Stimulated activated CD4-positive, alpha-beta T cell treated with anti-CD3 and anti-CD28 coated beads, Interleukin-15, amount 100 ng/mL, for 48 hours (primary cell): Measurements from ENCODE around the gene GPR141.

Source experiments
- DNase-seq, 2 donors: peaks; one replicate each; pipeline ENCODE4 v3.0.0-alpha.2; 2020; ENCODE audit warnings: low read depth in 2 of 2

GPR141 gene

GRCh38 chr7:37784015-37784414, 100.4 kb downstream of the GPR141 start:
- no peak for DNase-seq

- no peak for DNase-seq
Observed at GRCh38 chr7:37786741-37787569, 103.4 kb downstream of the GPR141 start.
